HCT116 (cell line): ENCODE data around the gene ACLY. TPM values are rescaled to one million over a fixed set of nuclear protein-coding genes. Genes with fewer than 3 reads are reported as not detected.

Source experiments
- ATAC-seq: fragments of 200-7000 bp; cut with Tn5 transposase; 2 replicates; pipeline ENCODE4 v1.9.1; 2020; ENCODE audit warnings: mild to moderate bottlenecking, moderate library complexity
- BruUV-seq: library from RNA; stranded (reverse); fragments of 400-500 nt; replicated peaks from 2 replicates; lab custom pipeline; 2021; lab: Mats Ljungman, UMichigan
- CTCF ChIA-PET: fragments of 300-600 bp; sonication (Branson Sonifier 250); formaldehyde crosslinking; loops from one replicate; lab custom pipeline; 2021; ENCODE audit warnings: antibody characterized with exemption; lab: Charles Lee
- POLR2A ChIA-PET: fragments of 300-600, 350-600 bp; sonication (Branson Sonifier 250); formaldehyde crosslinking; loops from one replicate; lab custom pipeline; 2021; ENCODE audit warnings: antibody characterized with exemption; lab: Charles Lee
- RAD21 ChIA-PET, 2 experiments: fragments of 300-600 bp; sonication (Branson Sonifier 250); formaldehyde crosslinking; loops; one replicate each; lab custom pipeline; 2023; ENCODE audit warnings: low total read pairs in 2 of 2; ENCODE audit not compliant: uncharacterized antibody in 2 of 2, unreplicated experiment in 2 of 2, low non-redundant PET in 1 of 2; lab: Charles Lee
- DNase-seq: peaks from one replicate; pipeline ENCODE4 v3.0.0-alpha.2; 2010; ENCODE audit warnings: low read depth, low spot score
- H2AFZ ChIP-seq: fragments of 200-600 bp; shearing (Covaris generic), sonication (generic); 2 replicates; pipeline ENCODE4 v1.6.1; 2017; ENCODE audit warnings: low read depth, mixed run types, mixed read lengths, antibody characterized with exemption, low read length; ENCODE audit not compliant: poor library complexity, severe bottlenecking
- H3K27ac ChIP-seq: 2 replicates; pipeline ENCODE4 v1.5.1; 2012; ENCODE audit warnings: low read depth, low read length
- H3K27me3 ChIP-seq: fragments of 200-600 bp; sonication (generic); 2 replicates; pipeline ENCODE4 v1.6.1; 2016; ENCODE audit warnings: mixed run types, low read length, mixed read lengths; ENCODE audit not compliant: insufficient read depth
- H3K36me3 ChIP-seq, 2 experiments: fragments of 200-500 bp in 1 of 2; fragments of 200-600 bp in 1 of 2; sonication (Bioruptor generic) in 1 of 2; sonication (generic) in 1 of 2; 2 replicates each; pipeline versions ENCODE4 v1.5.1 to v1.6.1; 2014 to 2016; ENCODE audit warnings: low read length in 2 of 2, inconsistent platforms in 1 of 2, mixed read lengths in 1 of 2, mixed run types in 1 of 2; ENCODE audit not compliant: insufficient read depth in 2 of 2, control insufficient read depth in 1 of 2
- H3K4me1 ChIP-seq, 2 experiments: fragments of 200-600 bp in 1 of 2; sonication (generic) in 1 of 2; 2 replicates each; pipeline versions ENCODE4 v1.5.1 to v1.6.1; 2012 to 2017; ENCODE audit warnings: low read length in 2 of 2, inconsistent platforms in 1 of 2, mild to moderate bottlenecking in 1 of 2, mixed read lengths in 1 of 2, mixed run types in 1 of 2, moderate library complexity in 1 of 2; ENCODE audit not compliant: insufficient read depth in 2 of 2, control insufficient read depth in 1 of 2
- H3K4me2 ChIP-seq: fragments of 200-600 bp; sonication (generic); 2 replicates; pipeline ENCODE4 v1.6.1; 2017; ENCODE audit warnings: mixed run types, low read length, mixed read lengths
- H3K4me3 ChIP-seq, 2 experiments: fragments of 200-600 bp in 1 of 2; sonication (generic) in 1 of 2; replicated peaks in 1 of 2; 2 replicates each; pipeline ENCODE4 v1.5.1; 2011 to 2016; ENCODE audit warnings: low read length in 2 of 2, control low read depth in 1 of 2, low read depth in 1 of 2, mild to moderate bottlenecking in 1 of 2, mixed read lengths in 1 of 2, mixed run types in 1 of 2
- H3K79me2 ChIP-seq: fragments of 200-600 bp; sonication (generic); 2 replicates; pipeline ENCODE4 v1.6.1; 2017; ENCODE audit warnings: mild to moderate bottlenecking, mixed run types, low read length, moderate library complexity, mixed read lengths; ENCODE audit not compliant: insufficient read depth
- H3K9ac ChIP-seq: fragments of 200-600 bp; sonication (generic); 2 replicates; pipeline ENCODE4 v1.6.1; 2016; ENCODE audit warnings: low read length, mixed read lengths
- H3K9me2 ChIP-seq: fragments of 200-600 bp; sonication (generic), shearing (Covaris generic); 2 replicates; pipeline ENCODE4 v1.6.1; 2017; ENCODE audit warnings: mixed run types, mild to moderate bottlenecking, moderate library complexity; ENCODE audit not compliant: insufficient read depth
- H3K9me3 ChIP-seq, 2 experiments: fragments of 200-500 bp in 1 of 2; fragments of 200-600 bp in 1 of 2; sonication (Bioruptor generic) in 1 of 2; sonication (generic) in 1 of 2; 2 replicates each; pipeline ENCODE4 v1.6.1; 2014 to 2017; ENCODE audit warnings: low read length in 2 of 2, mixed read lengths in 2 of 2, inconsistent platforms in 1 of 2, low read depth in 1 of 2, mild to moderate bottlenecking in 1 of 2, mixed run types in 1 of 2, moderate library complexity in 1 of 2; ENCODE audit not compliant: control insufficient read depth in 1 of 2, insufficient read depth in 1 of 2
- H4K20me1 ChIP-seq: fragments of 200-600 bp; sonication (generic), shearing (Covaris generic); 2 replicates; pipeline ENCODE4 v1.6.1; 2017; ENCODE audit warnings: mixed run types, mild to moderate bottlenecking, moderate library complexity; ENCODE audit not compliant: insufficient read depth
- CBX3 ChIP-seq: IDR thresholded peaks from 2 replicates; pipeline ENCODE4 v1.6.1; 2012; ENCODE audit warnings: low read depth
- CTCF ChIP-seq, 3 experiments: fragments of 200-600 bp in 1 of 3; sonication (generic) in 1 of 3; IDR thresholded peaks in 2 of 3; conservative IDR thresholded peaks in 1 of 3; 2 replicates each; pipeline ENCODE4 v1.5.1; 2012 to 2017; ENCODE audit warnings: low read depth in 2 of 3, low read length in 2 of 3, antibody characterized with exemption in 1 of 3, borderline replicate concordance in 1 of 3, control low read depth in 1 of 3, mild to moderate bottlenecking in 1 of 3, mixed read lengths in 1 of 3, mixed run types in 1 of 3, moderate library complexity in 1 of 3; ENCODE audit not compliant: insufficient read depth in 1 of 3
- EGR1 ChIP-seq: IDR thresholded peaks from 2 replicates; pipeline ENCODE4 v1.6.1; 2012; ENCODE audit warnings: low read depth
- JUND ChIP-seq: IDR thresholded peaks from 2 replicates; pipeline ENCODE4 v1.6.1; 2012
- MAX ChIP-seq: IDR thresholded peaks from 2 replicates; pipeline ENCODE4 v1.6.1; 2012
- REST ChIP-seq: IDR thresholded peaks from 2 replicates; pipeline ENCODE4 v1.6.1; 2012; ENCODE audit warnings: low read depth
- SIN3A ChIP-seq: IDR thresholded peaks from 2 replicates; pipeline ENCODE4 v1.6.1; 2012; ENCODE audit warnings: low read depth
- SRF ChIP-seq: IDR thresholded peaks from 2 replicates; pipeline ENCODE4 v1.6.1; 2012; ENCODE audit warnings: low read depth
- intact Hi-C: fragments of 100-400 bp; cut with micrococcal nuclease; formaldehyde crosslinking; loops from 2 replicates; pipeline ENCODE4 v1.10.0; 2022
- total RNA-seq: library from RNA; stranded (reverse); gene quantifications from one replicate; pipeline ENCODE4 v1.2.1, GENCODE V29; 2021; ENCODE audit not compliant: unreplicated experiment
- TF ChIP-seq, protein P1 (sequence below): IDR thresholded peaks from 2 replicates; pipeline ENCODE4 v1.6.1; 2011; ENCODE audit warnings: mild to moderate bottlenecking, low read length, moderate library complexity; ENCODE audit not compliant: insufficient replicate concordance; ENCODE audit errors: extremely low read depth

ACLY gene
- total RNA-seq, 1 experiment from 2014 or later = 222 TPM

GRCh38 chr17:41865596-41865893 lies 53.2 kb downstream of the ACLY start:
- Histone ChIP-seq H3K36me3 (peaks cover 12 to 19% of the 10 kb centered on the region in 2 experiments), H3K9me3 (no peaks in the 10 kb centered on the region), H3K27me3 (no peaks in the 10 kb centered on the region), H3K4me3 (peak overlapping the region; percentile 35 to 100), H4K20me1 (no peaks in the 10 kb centered on the region), H3K4me1 (peaks cover 9 to 18% of the 10 kb centered on the region in 2 experiments; a peak in 3 of 4 replicates), H3K27ac (peak overlapping the region; percentile 78), H3K4me2 (peak overlapping the region; percentile 97), H3K9ac (peak overlapping the region; percentile 99; the same call in 1 of the 2 replicates), H3K79me2 (peaks cover 43% of the 10 kb centered on the region), H2AFZ (no peak overlapping the region), H3K9me2 (no peaks in the 10 kb centered on the region)
- DNase-seq (no peak), ATAC-seq (no peak)
- ChIA-PET RAD21 (no interaction called here), CTCF (interaction anchor here (0.8 kb wide), 1 partner anchor 79 kb away, joined by 3 read pairs; the partner anchor contains the start of gene JUP), POLR2A (interaction anchor here (1.0 to 1.3 kb wide), 2 partner anchors 9 to 17 kb away, joined by 4 to 5 read pairs; no protein-coding TSS in a partner anchor)
- no TSS peak for BruUV-seq
- intact Hi-C loops = loop anchor here (1.0 kb wide), 1 partner anchor 127 kb away; no protein-coding TSS in a partner anchor
- TF ChIP-seq SRF (no peak), CBX3 (no peak), EGR1 (no peak), SIN3A (no peak), MAX (peak; percentile 1; the same call in 1 of the 2 replicates), REST (no peak), JUND (no peak), CTCF (IDR thresholded peaks at IDR 0.05 in 2 of 3, conservative IDR thresholded peaks at IDR 0.05 in 1 of 3; ENCODE audit: borderline replicate concordance in 1 of 3, insufficient read depth in 1 of 3, low read depth in 2 of 3, low read length in 2 of 3) (no peak)
- TF ChIP-seq, protein P1, sequence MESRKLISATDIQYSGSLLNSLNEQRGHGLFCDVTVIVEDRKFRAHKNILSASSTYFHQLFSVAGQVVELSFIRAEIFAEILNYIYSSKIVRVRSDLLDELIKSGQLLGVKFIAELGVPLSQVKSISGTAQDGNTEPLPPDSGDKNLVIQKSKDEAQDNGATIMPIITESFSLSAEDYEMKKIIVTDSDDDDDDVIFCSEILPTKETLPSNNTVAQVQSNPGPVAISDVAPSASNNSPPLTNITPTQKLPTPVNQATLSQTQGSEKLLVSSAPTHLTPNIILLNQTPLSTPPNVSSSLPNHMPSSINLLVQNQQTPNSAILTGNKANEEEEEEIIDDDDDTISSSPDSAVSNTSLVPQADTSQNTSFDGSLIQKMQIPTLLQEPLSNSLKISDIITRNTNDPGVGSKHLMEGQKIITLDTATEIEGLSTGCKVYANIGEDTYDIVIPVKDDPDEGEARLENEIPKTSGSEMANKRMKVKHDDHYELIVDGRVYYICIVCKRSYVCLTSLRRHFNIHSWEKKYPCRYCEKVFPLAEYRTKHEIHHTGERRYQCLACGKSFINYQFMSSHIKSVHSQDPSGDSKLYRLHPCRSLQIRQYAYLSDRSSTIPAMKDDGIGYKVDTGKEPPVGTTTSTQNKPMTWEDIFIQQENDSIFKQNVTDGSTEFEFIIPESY = no peak
